ENCODE measurements around the gene EPOP. TPM values are rescaled to one million over a fixed set of nuclear protein-coding genes. Genes with fewer than 3 reads are reported as not detected.

EPOP gene
- total RNA-seq, 2 experiments from 2014 or later = 11.8 to 27.2 TPM

GRCh38 chr17:38702916-38703741 lies 28.4 kb upstream of the EPOP start:
- H3K36me3 ChIP-seq (ENCODE audit: insufficient read depth, low read length) = peaks cover 11% of the 10 kb centered on the region; the same call in 1 of the 2 replicates
- H3K9me3 ChIP-seq (ENCODE audit: low read length) = no peaks in the 10 kb centered on the region
- BruUV-seq (replicated peaks) = TSS peak; percentile 70
- peak overlapping the region; percentile 81 for H3K4me3 ChIP-seq (ENCODE audit: low read depth, low read length, poor library complexity, severe bottlenecking)
- no peaks in the 10 kb centered on the region for H3K9me2 ChIP-seq (ENCODE audit: insufficient read depth, low read length)
- CTCF ChIA-PET (ENCODE audit: unreplicated experiment) = no interaction called here
- no peak for TF ChIP-seq EZH2phosphoT487 (IDR thresholded peaks at IDR 0.05; ENCODE audit: borderline replicate concordance, low read depth, low read length)
- TF ChIP-seq CTCF (conservative IDR thresholded peaks at IDR 0.05; ENCODE audit: low read length) = 0 out of 2 replicates have a peak, but pooled peaks have one; percentile 14
- intact Hi-C loops (cut with micrococcal nuclease; ENCODE audit: unreplicated experiment) = loop anchor here (1.0 to 2.0 kb wide), 4 partner anchors 25 to 166 kb away; no protein-coding TSS in a partner anchor
- H3K79me2 ChIP-seq (ENCODE audit: insufficient read depth, low read depth, low read length) = peaks cover 36% of the 10 kb centered on the region
- POLR2A ChIA-PET = no interaction called here
- H3K27ac ChIP-seq (ENCODE audit: low read depth, low read length, poor library complexity, severe bottlenecking) = peak overlapping the region; percentile 92
- H3K4me1 ChIP-seq (ENCODE audit: insufficient read depth, low read length, poor library complexity, severe bottlenecking) = peaks cover 38% of the 10 kb centered on the region
- peak overlapping the region; percentile 27; the same call in 1 of the 2 replicates for H2AFZ ChIP-seq (ENCODE audit: low read length)
- peak; percentile 52 for DNase-seq (ENCODE audit: low spot score)
- peak overlapping the region; percentile 100 for H3K4me2 ChIP-seq (ENCODE audit: low read length)
- peaks cover 12% of the 10 kb centered on the region; the same call in 1 of the 2 replicates for H4K20me1 ChIP-seq (ENCODE audit: insufficient read depth, low read length)

GRCh38 chr17:38702166-38702915 lies 27.6 kb upstream of the EPOP start:
- Histone ChIP-seq H3K4me2 (ENCODE audit: low read length) (peak overlapping the region; percentile 100), H3K9me3 (ENCODE audit: low read length) (no peaks in the 10 kb centered on the region), H4K20me1 (ENCODE audit: insufficient read depth, low read length) (peaks cover 11% of the 10 kb centered on the region; the same call in 1 of the 2 replicates), H3K79me2 (ENCODE audit: insufficient read depth, low read depth, low read length) (peaks cover 28% of the 10 kb centered on the region), H3K4me1 (ENCODE audit: insufficient read depth, low read length, poor library complexity, severe bottlenecking) (peaks cover 36% of the 10 kb centered on the region), H2AFZ (ENCODE audit: low read length) (peak overlapping the region; percentile 78; the same call in 1 of the 2 replicates), H3K9me2 (ENCODE audit: insufficient read depth, low read length) (no peaks in the 10 kb centered on the region), H3K4me3 (ENCODE audit: low read depth, low read length, poor library complexity, severe bottlenecking) (peak overlapping the region; percentile 81), H3K36me3 (ENCODE audit: insufficient read depth, low read length) (peaks cover 3% of the 10 kb centered on the region; the same call in 1 of the 2 replicates), H3K27ac (ENCODE audit: low read depth, low read length, poor library complexity, severe bottlenecking) (peak overlapping the region; percentile 92)
- POLR2A ChIA-PET = no interaction called here
- intact Hi-C loops (cut with micrococcal nuclease; ENCODE audit: unreplicated experiment) = loop anchor here (1.0 to 2.0 kb wide), 3 partner anchors 25 to 167 kb away; no protein-coding TSS in a partner anchor
- DNase-seq (ENCODE audit: low spot score) = peak; percentile 85
- TSS peak; percentile 91 for BruUV-seq (replicated peaks)
- CTCF ChIA-PET (ENCODE audit: unreplicated experiment) = no interaction called here
- TF ChIP-seq CTCF (conservative IDR thresholded peaks at IDR 0.05; ENCODE audit: low read length) (no peak), EZH2phosphoT487 (IDR thresholded peaks at IDR 0.05; ENCODE audit: borderline replicate concordance, low read depth, low read length) (no peak)

Measured in OCI-LY7 (cell line).